Lung microvascular endothelial cell (primary cell): Measurements from ENCODE around the gene CRACDL. TPM values are rescaled to one million over a fixed set of nuclear protein-coding genes. Genes with fewer than 3 reads are reported as not detected.

ENCODE experiments used
- DNase-seq, 2 donors: peaks; one replicate each; pipeline versions ENCODE4 v3.0.0 to v3.0.0-alpha.2; 2010; ENCODE audit warnings: low read depth in 2 of 2
- total RNA-seq: library from RNA; depleted of rRNA; stranded (reverse); fragments of >200 nt; gene quantifications from 2 replicates; pipeline ENCODE4 v1.2.1, GENCODE V29; 2014

The CRACDL gene
- total RNA-seq, 1 donor from 2014 or later, result 0.60 TPM

- DNase-seq, result no peak
Observed at GRCh38 chr2:98751748-98752147, 184.3 kb downstream of the CRACDL start.

GRCh38 chr2:98750593-98751282, 185.3 kb downstream of the CRACDL start:
- no peak for DNase-seq

GRCh38 chr2:98749066-98749450, 187.0 kb downstream of the CRACDL start:
- peak in 1 of 2 donors; percentile 49 for DNase-seq

GRCh38 chr2:98748292-98749065, 187.5 kb downstream of the CRACDL start:
- DNase-seq, result no peak

GRCh38 chr2:98747888-98748287, 188.1 kb downstream of the CRACDL start:
- no peak for DNase-seq

- no peak for DNase-seq
Observed at GRCh38 chr2:98746426-98746825, 189.6 kb downstream of the CRACDL start.

- DNase-seq, result no peak
Observed at GRCh38 chr2:98744595-98744994, 191.4 kb downstream of the CRACDL start.

Other genes with a start within 250 kb of the CRACDL start
- gene MGAT4A, start 205.1 kb downstream of the CRACDL start, total RNA-seq, result 3.8 and 10.9 TPM in 2 replicates
- 0.20 and 0.22 TPM in 2 replicates for gene C2orf15, start 205.5 kb upstream of the CRACDL start, total RNA-seq
- gene TSGA10, start 218.7 kb upstream of the CRACDL start, total RNA-seq, result 0.44 and 1.4 TPM in 2 replicates
- gene LIPT1, start 218.7 kb upstream of the CRACDL start, total RNA-seq, result 3.3 and 4.8 TPM in 2 replicates
- 16.6 and 18.5 TPM in 2 replicates for gene MITD1, start 244.8 kb upstream of the CRACDL start, total RNA-seq
- 24.6 and 27.7 TPM in 2 replicates for gene MRPL30, start 245.0 kb upstream of the CRACDL start, total RNA-seq